COLO668 (cell line): Measurements from ENCODE around the gene FGD3.
"Not testable (repeated sequence)": the region's sequence is repeated elsewhere in the genome, so short reads cannot be mapped to it uniquely, and the experiment has no call there.

Experiments
- DNase-seq: peaks from one replicate; lab custom pipeline; 2025; ENCODE audit not compliant: unreplicated experiment; lab: John Stamatoyannopoulos, UW

FGD3 gene

DNA sequence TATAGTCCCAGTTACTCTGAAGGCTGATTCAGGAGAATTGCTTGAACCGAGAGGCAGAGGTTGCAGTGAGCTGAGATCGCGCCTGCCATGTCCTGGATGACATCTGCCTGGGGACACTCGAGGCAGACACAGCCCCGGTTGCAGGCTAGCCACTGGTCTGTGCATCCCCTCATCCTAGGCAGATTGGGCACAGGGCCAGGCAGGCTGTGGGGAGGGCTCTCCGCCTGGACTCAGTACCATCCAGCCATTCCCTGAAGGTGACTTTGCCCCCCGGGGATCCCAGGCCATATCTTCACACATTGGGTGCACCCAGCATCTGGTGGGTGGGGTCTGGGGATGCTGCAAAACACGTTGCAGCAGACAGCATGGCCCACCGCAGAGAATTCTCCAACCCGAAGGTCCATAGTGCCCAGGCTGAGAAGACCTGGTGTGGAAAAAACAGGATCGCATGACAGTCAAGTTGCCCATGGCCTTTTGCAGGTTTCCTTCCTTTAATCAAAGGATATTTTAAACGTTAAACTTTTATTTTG, 60.3 kb downstream of the FGD3 start:
- no peak for DNase-seq

DNA sequence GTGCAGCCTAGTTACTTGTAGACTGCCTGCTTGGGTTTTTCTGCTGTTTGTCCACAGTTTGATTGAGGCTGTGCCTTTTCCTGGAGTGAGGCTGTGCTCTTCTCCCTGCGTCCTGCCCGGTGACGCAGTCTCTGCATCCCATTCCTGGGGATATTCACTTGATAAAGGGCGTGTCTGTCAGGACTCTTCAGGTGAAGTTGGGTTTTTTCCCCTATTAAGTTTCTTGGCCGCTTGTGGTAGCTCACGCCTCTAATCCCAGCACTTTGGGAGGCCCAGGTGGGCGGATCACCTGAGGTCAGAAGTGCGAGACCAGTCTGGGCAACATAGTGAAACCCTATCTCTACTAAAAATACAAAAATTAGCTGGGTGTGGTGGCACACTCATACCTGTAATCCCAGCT, 61.1 kb downstream of the FGD3 start:
- no peak for DNase-seq

DNA sequence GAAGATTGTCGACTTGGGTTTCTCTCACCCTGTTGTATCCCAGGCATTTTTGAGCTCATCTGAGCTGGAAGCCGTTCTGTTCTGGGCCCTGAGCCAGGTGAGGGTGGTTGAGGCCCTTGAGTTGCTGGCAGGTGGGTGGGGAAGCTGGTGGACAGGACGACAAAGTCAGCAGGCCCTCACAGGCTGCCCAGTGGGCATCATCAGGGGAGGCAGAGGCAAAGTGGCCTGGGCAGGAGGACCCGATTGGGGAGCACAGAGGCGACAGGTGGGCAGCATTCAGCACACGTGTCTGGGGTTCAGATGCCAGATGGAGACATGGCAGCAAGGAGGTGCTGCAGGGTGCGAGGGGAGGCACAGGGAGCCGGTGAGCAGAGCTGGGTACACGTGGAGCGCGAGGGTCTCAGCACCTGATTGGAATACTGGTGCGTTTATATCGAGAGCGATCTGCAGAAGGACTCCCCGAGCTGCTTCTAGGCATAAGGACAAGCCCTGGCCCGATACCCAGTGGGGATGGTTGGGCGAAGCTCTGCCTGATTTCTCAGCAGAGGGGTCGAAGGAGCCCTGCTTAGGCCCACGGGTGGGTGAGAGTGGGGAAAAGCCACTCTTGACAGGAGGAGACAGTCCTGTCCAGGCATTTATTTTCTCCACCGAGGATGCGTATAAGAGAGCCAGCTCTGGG, 62.2 kb downstream of the FGD3 start:
- no peak for DNase-seq

DNA sequence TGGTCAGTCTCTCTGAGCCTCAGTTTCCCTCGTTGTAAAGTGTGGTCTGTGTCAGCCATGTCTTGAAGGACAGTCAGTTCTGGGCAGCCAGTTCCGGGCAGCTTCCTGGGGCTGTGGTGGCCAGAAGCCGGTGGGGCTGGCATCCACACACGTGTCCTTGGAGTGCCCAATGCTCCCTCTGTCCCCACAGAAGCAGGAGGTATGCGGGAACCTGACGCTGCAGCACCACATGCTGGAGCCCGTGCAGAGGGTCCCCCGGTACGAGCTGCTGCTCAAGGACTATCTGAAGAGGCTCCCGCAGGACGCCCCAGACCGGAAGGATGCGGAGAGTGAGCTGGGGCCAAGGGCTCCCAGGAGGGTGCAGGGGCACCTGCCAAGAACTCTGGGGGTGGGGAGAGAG, 62.7 kb downstream of the FGD3 start:
- no peak for DNase-seq

- DNase-seq, result no peak
Measured at GRCh38 chr9:93010704-93011103, 63.4 kb downstream of the FGD3 start.

DNA sequence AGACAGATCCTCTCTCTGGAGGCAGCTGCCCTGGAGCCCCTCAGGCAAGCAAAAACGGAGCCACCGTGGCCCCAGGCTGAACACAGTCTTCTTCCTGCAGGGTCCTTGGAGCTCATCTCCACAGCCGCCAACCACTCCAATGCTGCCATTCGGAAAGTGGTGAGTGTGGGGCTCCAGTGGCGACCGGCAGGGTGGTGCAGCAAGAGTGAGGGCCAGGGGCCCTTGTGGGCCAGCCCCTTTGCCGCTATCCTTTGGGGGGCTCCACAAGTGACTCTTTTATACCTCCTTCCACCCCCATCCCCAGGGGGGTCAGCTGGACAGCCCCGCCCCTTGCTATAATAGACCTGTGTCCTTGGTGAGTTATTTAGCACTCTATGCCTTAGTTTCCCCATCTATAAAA, 63.8 kb downstream of the FGD3 start:
- DNase-seq, result no peak

- no peak for DNase-seq
Measured at GRCh38 chr9:93012963-93013855, 65.9 kb downstream of the FGD3 start.

- DNase-seq, result no peak
Measured at GRCh38 chr9:93013856-93014582, 66.7 kb downstream of the FGD3 start.

- not testable (repeated sequence) for DNase-seq
Measured at GRCh38 chr9:93015190-93015589, 67.9 kb downstream of the FGD3 start.

DNA sequence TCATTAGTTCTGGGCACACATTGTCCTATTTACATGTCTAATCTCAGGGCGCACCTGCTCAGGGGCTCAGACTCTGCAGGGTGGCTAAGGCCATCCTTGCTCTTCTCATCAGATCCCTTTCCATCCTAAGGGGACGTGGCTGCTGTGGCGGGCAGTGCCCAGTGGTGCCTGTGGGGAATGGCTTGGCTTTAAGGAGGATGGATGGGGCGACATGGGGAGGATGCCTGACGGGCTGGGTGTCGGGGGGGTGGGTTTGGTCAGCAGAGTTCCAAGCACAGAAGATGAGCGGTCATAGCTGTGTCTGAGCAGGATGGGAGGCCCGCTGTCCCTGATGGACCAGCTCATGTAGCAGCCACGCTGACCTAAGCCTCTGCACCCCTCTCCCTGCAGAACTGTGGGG, 70.3 kb downstream of the FGD3 start:
- DNase-seq, result no peak

DNA sequence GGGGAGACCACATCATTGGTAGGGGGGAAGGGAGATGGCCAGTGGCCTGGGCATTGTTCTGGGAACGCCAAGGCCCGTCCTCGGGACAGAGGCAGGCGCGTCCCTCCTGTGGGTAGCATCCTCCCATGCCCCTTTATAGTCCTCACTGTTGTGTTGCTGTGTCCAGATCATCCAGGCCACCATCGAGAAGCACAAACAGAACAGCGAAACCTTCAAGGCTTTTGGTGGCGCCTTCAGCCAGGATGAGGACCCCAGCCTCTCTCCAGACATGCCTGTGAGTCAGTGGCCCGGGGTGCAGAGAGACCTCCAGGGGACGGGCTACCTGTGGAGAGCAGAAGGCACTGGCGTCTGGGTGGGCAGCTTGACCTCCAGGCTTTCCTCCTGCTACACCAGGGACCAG, 72.8 kb downstream of the FGD3 start:
- DNase-seq, result no peak

DNA sequence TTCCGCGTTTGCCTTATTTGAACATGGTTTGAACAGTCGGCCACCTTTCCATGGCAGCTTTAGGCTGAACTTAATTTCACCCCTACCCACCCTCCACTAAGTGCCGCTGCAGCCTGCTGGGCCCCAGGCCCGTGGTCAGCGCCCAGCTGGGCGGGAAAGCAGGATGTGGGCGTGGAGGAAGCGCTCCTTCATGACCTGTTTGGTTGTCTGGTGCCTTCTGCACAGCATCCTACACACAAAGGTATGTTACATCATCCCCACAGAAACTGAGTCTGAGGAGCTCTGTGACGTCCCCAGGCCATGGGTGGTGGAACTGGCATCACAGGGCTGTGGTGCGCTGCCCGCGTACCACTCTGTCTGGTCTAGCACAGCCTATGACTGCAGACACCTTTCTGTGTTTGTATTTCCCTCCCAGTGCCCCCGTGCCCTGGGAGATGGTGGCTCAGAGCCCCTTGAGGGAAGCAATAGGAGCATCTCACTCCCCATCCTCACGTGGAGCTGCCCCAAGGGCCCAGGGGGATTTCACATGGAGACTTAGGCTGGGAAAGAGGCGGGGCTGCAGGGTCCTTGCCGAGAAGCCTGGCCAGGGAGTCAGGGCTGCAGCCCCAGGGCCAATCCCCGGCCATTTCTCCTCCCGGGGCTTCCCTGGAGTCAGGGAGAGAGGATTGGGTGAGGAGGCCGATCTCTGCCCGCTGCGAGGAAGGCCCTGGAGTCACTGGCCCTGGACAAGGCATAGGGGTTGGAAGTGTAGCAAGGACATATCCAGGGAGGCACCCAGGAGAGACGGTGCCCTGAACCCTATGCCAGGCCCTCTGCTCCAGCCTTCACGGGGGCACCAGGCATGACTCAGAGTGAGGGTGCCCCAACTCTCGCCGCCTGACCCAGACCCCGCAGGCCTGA, 73.7 kb downstream of the FGD3 start:
- no peak for DNase-seq

DNA sequence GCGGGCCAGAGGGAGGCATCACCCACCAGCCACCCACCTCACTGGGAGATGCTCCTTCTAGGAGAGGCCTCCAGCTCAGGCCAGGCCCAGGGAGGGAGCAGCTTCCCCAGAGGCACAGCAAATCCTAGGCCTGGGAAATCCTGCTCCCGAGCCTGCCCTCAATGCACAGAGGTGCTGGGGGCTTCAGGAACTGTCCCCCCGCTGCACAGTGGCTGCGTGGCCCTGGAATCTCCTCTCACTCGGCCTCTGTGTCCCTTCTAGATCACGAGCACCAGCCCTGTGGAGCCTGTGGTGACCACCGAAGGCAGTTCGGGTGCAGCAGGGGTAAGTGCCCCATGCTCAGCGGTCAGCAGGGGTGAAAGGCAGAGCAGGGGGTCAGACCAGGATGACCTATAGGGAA, 74.7 kb downstream of the FGD3 start:
- no peak for DNase-seq

DNA sequence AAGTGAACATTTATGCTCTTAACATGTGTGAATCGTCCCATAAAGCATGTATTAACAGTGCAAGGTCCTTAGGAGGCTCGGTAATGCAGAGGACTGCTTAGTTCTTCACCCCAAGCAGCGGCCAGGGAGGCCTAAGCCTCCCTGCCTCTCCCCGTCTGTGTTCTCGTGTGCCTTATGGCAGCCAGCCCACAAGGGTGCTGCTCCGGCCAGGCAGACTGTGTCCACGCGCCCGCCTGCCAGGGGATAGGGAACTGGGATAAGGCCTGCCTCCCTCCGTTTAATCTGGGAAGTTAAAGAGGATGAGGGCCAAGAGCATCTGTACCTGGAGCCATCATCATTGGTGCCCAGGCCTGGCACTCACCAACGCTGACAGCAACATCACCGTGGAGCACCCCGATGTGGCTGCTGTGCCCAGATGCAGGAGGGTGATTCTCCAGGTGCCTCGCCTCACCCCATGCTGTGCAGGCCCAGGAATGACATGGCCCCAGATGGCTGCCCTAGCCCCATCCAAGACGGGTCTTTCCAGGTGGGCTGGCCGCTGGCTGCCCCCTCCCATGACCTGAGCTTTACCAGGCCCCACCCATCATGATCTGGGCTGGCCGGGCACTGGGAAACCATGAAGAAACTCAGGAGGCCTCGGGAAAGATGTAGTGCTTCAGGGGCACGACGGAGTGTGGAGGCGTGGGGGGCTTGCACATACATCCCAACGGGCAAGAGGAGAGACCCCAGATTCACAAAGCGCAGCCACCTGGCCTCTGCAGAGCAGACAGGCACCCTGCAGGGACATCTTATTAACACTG, 75.6 kb downstream of the FGD3 start:
- no peak for DNase-seq

DNA sequence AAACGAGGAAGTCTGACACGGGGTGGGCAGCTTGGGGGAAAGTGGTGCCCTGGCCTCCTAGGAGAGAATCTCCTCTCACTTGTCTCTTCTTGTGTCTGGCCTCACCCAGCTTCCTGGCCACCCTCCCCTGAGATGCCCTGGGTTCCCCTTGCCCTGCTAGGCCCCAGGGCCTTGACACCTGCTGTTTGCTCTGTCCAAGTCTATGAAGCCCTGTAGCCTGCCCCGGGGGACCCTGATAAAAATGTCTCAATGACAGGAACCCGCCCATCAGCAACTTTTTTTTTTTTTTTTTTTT, 76.1 kb downstream of the FGD3 start:
- DNase-seq, result no peak

DNA sequence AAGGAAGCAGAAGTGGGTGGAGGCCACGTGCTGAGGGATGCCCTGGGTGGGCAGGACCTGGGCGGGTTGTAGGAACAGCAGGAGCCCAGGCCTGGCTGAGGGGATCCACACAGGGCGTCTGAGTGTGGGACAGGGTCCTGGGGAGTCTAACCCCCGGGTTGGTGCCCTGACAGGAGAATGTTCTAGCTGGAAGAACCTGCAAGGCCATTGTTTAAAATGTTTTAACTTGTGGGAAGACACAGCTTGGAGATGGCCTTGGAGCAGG, 77.3 kb downstream of the FGD3 start:
- no peak for DNase-seq

DNA sequence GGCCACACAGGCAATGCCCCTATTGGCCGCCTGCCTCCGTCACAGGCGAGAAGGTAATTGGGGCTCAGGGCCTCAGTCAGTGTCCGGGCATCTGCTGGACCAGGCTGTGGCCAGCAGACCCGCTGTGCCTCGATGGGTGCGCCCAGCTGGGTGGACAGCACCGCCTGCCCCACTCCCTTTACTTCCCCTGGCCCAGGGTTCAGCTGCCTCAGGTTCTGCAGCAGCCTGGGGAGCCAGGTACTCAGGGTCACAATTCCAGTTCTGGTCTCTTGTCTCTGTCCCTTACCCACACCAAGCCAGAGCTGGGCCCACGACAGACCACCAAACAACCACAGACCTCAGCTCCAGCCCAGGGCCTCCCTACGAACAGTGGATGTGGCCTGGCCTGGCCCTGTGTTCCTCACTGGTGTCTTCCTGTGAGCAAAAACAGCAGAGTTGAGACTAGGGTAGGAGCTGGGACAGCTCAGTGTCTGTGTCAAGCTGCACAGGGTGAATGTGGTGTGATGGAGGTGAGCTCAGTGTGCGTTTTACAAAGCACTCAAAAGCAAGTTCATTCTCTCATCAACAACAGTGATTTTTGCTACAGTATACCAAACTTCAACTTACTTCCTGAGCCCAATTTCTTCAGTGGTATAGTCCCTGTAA, 77.8 kb downstream of the FGD3 start:
- no peak for DNase-seq

- DNase-seq, result peak; percentile 13
Measured at GRCh38 chr9:93025736-93026135, 78.4 kb downstream of the FGD3 start.

GRCh38 chr9:93026640-93027039, 79.3 kb downstream of the FGD3 start:
- DNase-seq, result no peak

GRCh38 chr9:93027750-93028149, 80.4 kb downstream of the FGD3 start:
- no peak for DNase-seq
